ENCODE results near the gene EID2B. TPM values are rescaled to one million over a fixed set of nuclear protein-coding genes. Genes with fewer than 3 reads are reported as not detected.

EID2B gene
- total RNA-seq, 2 experiments from 2014 or later, result 3.0 TPM

DNA sequence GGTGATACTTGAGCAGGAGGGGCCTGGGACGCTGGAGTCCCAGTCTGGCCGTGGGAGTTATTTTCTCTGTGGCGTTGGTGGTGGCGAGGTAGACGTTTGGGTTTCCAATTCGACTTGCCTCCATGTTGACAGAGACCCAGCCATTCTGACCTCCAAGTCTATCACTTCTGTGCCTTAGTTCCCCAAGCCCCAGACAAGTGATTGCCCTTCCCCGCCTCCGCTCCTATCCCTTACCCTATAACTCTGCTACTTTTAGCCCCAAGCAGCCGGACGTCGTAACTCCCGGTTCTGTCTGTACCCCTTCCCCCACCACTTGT, 51.5 kb downstream of the EID2B start:
- no peaks in the 10 kb centered on the region for H3K9me3 Mint-ChIP-seq
- TF ChIP-seq, protein P1, sequence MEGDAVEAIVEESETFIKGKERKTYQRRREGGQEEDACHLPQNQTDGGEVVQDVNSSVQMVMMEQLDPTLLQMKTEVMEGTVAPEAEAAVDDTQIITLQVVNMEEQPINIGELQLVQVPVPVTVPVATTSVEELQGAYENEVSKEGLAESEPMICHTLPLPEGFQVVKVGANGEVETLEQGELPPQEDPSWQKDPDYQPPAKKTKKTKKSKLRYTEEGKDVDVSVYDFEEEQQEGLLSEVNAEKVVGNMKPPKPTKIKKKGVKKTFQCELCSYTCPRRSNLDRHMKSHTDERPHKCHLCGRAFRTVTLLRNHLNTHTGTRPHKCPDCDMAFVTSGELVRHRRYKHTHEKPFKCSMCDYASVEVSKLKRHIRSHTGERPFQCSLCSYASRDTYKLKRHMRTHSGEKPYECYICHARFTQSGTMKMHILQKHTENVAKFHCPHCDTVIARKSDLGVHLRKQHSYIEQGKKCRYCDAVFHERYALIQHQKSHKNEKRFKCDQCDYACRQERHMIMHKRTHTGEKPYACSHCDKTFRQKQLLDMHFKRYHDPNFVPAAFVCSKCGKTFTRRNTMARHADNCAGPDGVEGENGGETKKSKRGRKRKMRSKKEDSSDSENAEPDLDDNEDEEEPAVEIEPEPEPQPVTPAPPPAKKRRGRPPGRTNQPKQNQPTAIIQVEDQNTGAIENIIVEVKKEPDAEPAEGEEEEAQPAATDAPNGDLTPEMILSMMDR (IDR thresholded peaks at IDR 0.05), result no peak
- peaks cover 28% of the 10 kb centered on the region for H3K4me1 Mint-ChIP-seq (ENCODE audit: low read depth)
- DNase-seq, result no peak
- intact Hi-C loops (cut with micrococcal nuclease), result no loop called here
- H3K27ac Mint-ChIP-seq, result peak overlapping the region; percentile 93
- H3K36me3 Mint-ChIP-seq (ENCODE audit: low read depth), result peaks cover 26% of the 10 kb centered on the region
- H3K4me3 Mint-ChIP-seq, result peak overlapping the region; percentile 97
- no peak for ATAC-seq
- H3K27me3 Mint-ChIP-seq, result no peaks in the 10 kb centered on the region
- POLR2A ChIA-PET, result interaction anchor here (1.0 to 3.0 kb wide), 8 partner anchors 9 to 77 kb away, joined by 3 to 7 read pairs (median 4); partner anchors contain the start of genes DLL3 and RPS16
- CTCF ChIA-PET, result interaction anchor here (1.6 to 1.7 kb wide), 2 partner anchors 17 to 21 kb away, joined by 4 to 7 read pairs; partner anchors contain the start of gene DLL3

Other genes starting within 250 kb of the EID2B start
- not detected for gene IFNL1, start 236.4 kb downstream of the EID2B start, total RNA-seq
- gene LRFN1, start 212.0 kb downstream of the EID2B start, total RNA-seq, result 1 to 10 TPM; 6.1 to 6.5 TPM
- gene GMFG, start 196.8 kb downstream of the EID2B start, total RNA-seq, result 100 to 1,000 TPM; 280 to 297 TPM
- 10 to 100 TPM; 35.5 to 37.1 TPM for gene SAMD4B, start 190.4 kb downstream of the EID2B start, total RNA-seq
- gene PAF1, start 141.7 kb downstream of the EID2B start, total RNA-seq, result 10 to 100 TPM; 35.5 to 36.5 TPM
- 10 to 100 TPM; 19.5 to 19.8 TPM for gene MED29, start 141.5 kb downstream of the EID2B start, total RNA-seq
- 10 to 100 TPM; 74.6 to 80.3 TPM for gene ZFP36, start 126.0 kb downstream of the EID2B start, total RNA-seq
- gene PLEKHG2, start 120.2 kb downstream of the EID2B start, total RNA-seq, result 10 to 100 TPM; 35.9 to 42.8 TPM
- gene RPS16, start 96.9 kb downstream of the EID2B start, total RNA-seq, result 1,000 to 10,000 TPM; 3,249 to 3,324 TPM
- 100 to 1,000 TPM; 127 to 141 TPM for gene SUPT5H, start 87.3 kb downstream of the EID2B start, total RNA-seq
- gene TIMM50, start 52.0 kb downstream of the EID2B start, total RNA-seq, result 100 to 1,000 TPM; 108 to 114 TPM
- 1 to 10 TPM; 1.3 to 1.6 TPM for gene DLL3, start 33.9 kb downstream of the EID2B start, total RNA-seq
- gene SELENOV, start 17.7 kb downstream of the EID2B start, total RNA-seq, result not detected
- 10 to 100 TPM; 11.1 to 11.7 TPM for gene EID2, start 7.3 kb upstream of the EID2B start, total RNA-seq
- not detected for gene LGALS13, start 69.7 kb upstream of the EID2B start, total RNA-seq
- not detected for gene LGALS16, start 123.1 kb upstream of the EID2B start, total RNA-seq
- gene LGALS14, start 171.6 kb upstream of the EID2B start, total RNA-seq, result 1 to 10 TPM in 1 of 2 experiments, not detected in 1; 1.8 TPM
- gene CLC, start 205.2 kb upstream of the EID2B start, total RNA-seq, result not detected
- gene LEUTX, start 246.0 kb upstream of the EID2B start, total RNA-seq, result not detected